Measurements from ENCODE around the gene ADD1.

- TF ChIP-seq POLR2A (IDR thresholded peaks at IDR 0.05) (no peak), CTCF (IDR thresholded peaks at IDR 0.05) (no peak)
Measured at GRCh38 chr4:2924286-2924685, 80.6 kb downstream of the ADD1 start.

All from right lobe of liver (tissue), 4 donors.